Loucy (cell line): ENCODE measurements around the gene TSPEAR.

Experiments
- EZH2phosphoT487 ChIP-seq: fragments of 200-600 bp; IDR thresholded peaks from 2 replicates; pipeline ENCODE4 v1.6.1; 2018; ENCODE audit warnings: antibody characterized with exemption, mild to moderate bottlenecking, moderate library complexity, borderline replicate concordance
- TF ChIP-seq, protein P1 (sequence below): fragments of 200-600 bp; sonication (generic); conservative IDR thresholded peaks from 2 replicates; pipeline ENCODE4 v1.5.1; 2014; ENCODE audit warnings: mild to moderate bottlenecking, antibody characterized with exemption, low read length

DNA sequence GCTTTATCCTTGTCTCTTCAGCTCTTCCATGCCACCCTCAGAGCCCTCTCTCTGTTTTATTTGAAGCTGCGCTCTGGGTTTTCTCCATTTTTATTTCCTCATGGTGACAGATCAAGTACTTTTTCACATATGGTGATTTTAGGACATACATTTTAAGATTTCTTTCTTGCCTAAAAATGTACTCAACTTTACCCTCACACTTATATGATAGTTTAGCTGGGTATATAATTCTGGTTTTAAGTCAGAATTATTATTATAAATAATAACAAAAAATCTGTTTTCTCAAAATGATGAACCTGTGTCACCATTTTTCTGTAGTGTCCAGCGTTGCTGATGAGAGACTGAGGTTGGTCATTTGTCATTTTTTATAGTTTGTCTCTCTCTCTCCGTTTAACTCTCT is 130.2 kb downstream of the TSPEAR start:
- TF ChIP-seq, protein P1, sequence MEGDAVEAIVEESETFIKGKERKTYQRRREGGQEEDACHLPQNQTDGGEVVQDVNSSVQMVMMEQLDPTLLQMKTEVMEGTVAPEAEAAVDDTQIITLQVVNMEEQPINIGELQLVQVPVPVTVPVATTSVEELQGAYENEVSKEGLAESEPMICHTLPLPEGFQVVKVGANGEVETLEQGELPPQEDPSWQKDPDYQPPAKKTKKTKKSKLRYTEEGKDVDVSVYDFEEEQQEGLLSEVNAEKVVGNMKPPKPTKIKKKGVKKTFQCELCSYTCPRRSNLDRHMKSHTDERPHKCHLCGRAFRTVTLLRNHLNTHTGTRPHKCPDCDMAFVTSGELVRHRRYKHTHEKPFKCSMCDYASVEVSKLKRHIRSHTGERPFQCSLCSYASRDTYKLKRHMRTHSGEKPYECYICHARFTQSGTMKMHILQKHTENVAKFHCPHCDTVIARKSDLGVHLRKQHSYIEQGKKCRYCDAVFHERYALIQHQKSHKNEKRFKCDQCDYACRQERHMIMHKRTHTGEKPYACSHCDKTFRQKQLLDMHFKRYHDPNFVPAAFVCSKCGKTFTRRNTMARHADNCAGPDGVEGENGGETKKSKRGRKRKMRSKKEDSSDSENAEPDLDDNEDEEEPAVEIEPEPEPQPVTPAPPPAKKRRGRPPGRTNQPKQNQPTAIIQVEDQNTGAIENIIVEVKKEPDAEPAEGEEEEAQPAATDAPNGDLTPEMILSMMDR, result no peak
- TF ChIP-seq EZH2phosphoT487, result no peak
